Liver (tissue), 9 donors: ENCODE results near the gene PCSK6. TPM values are rescaled to one million over a fixed set of nuclear protein-coding genes. Genes with fewer than 3 reads are reported as not detected.
"Not testable (repeated sequence)": the region's sequence is repeated elsewhere in the genome, so short reads cannot be mapped to it uniquely, and the experiment has no call there.

ENCODE experiments used
- DNase-seq: peaks from one replicate; pipeline ENCODE4 v3.0.0-alpha.2; 2017; ENCODE audit warnings: low spot score
- H3K27ac ChIP-seq, 2 donors: one replicate each; pipeline ENCODE4 v1.7.0; 2013; ENCODE audit warnings: inconsistent platforms in 2 of 2, low read length in 2 of 2, control low read depth in 1 of 2, low read depth in 1 of 2, mild to moderate bottlenecking in 1 of 2
- H3K27me3 ChIP-seq, 4 donors: one replicate each; pipeline versions ENCODE4 v1.6.1 to v1.7.0; 2013; ENCODE audit warnings: low read length in 3 of 4, inconsistent platforms in 1 of 4, mild to moderate bottlenecking in 1 of 4, moderate library complexity in 1 of 4; ENCODE audit not compliant: control insufficient read depth in 4 of 4, insufficient read depth in 4 of 4
- H3K36me3 ChIP-seq, 4 donors: one replicate each; pipeline versions ENCODE4 v1.6.1 to v1.7.0; 2013; ENCODE audit warnings: low read length in 3 of 4, mild to moderate bottlenecking in 3 of 4, low read depth in 1 of 4, moderate library complexity in 1 of 4; ENCODE audit not compliant: control insufficient read depth in 4 of 4, insufficient read depth in 3 of 4
- H3K4me1 ChIP-seq, 4 donors: one replicate each; pipeline versions ENCODE4 v1.6.1 to v1.7.0; 2013; ENCODE audit warnings: low read length in 3 of 4, mild to moderate bottlenecking in 3 of 4, moderate library complexity in 1 of 4; ENCODE audit not compliant: control insufficient read depth in 4 of 4, insufficient read depth in 4 of 4
- H3K4me3 ChIP-seq, 3 donors: one replicate each; pipeline versions ENCODE4 v1.6.1 to v1.7.0; 2013; ENCODE audit warnings: low read length in 3 of 3, control low read depth in 1 of 3, low read depth in 1 of 3, mild to moderate bottlenecking in 1 of 3
- H3K9ac ChIP-seq, 2 donors: one replicate each; pipeline ENCODE4 v1.7.0; 2013; ENCODE audit warnings: low read length in 2 of 2, mild to moderate bottlenecking in 2 of 2, moderate library complexity in 2 of 2, control low read depth in 1 of 2, low read depth in 1 of 2
- H3K9me3 ChIP-seq, 4 donors: one replicate each; pipeline versions ENCODE4 v1.6.1 to v1.7.0; 2013; ENCODE audit warnings: low read length in 3 of 4; ENCODE audit not compliant: control insufficient read depth in 4 of 4
- ATF3 ChIP-seq: IDR thresholded peaks from 2 replicates; pipeline ENCODE4 v1.6.1; 2016; ENCODE audit warnings: antibody characterized with exemption
- CTCF ChIP-seq: fragments of 150-350 bp; IDR thresholded peaks from 2 replicates; pipeline ENCODE4 v1.5.1; 2017; ENCODE audit warnings: improper control_type of control experiment, low read depth, low read length; ENCODE audit not compliant: missing input control
- EGR1 ChIP-seq, 2 donors: IDR thresholded peaks; 2 replicates each; pipeline ENCODE4 v1.6.1; 2016 to 2018; ENCODE audit warnings: antibody characterized with exemption in 2 of 2, low read depth in 2 of 2
- FOXA1 ChIP-seq: IDR thresholded peaks from 2 replicates; pipeline ENCODE4 v1.6.1; 2016; ENCODE audit warnings: antibody characterized with exemption
- FOXA2 ChIP-seq: IDR thresholded peaks from 2 replicates; pipeline ENCODE4 v1.6.1; 2016; ENCODE audit warnings: antibody characterized with exemption
- GABPA ChIP-seq, 2 donors: IDR thresholded peaks in 1 of 2; conservative IDR thresholded peaks in 1 of 2; 2 replicates each; pipeline ENCODE4 v1.6.1; 2016; ENCODE audit warnings: antibody characterized with exemption in 2 of 2, mild to moderate bottlenecking in 1 of 2, moderate library complexity in 1 of 2
- HNF4A ChIP-seq, 2 donors: conservative IDR thresholded peaks; 2 replicates each; pipeline ENCODE4 v1.6.1; 2016; ENCODE audit warnings: antibody characterized with exemption in 2 of 2, mild to moderate bottlenecking in 2 of 2
- HNF4G ChIP-seq: IDR thresholded peaks from 2 replicates; pipeline ENCODE4 v1.6.1; 2016; ENCODE audit warnings: antibody characterized with exemption
- JUND ChIP-seq, 2 donors: IDR thresholded peaks; 2 replicates each; pipeline ENCODE4 v1.6.1; 2016; ENCODE audit warnings: antibody characterized with exemption in 2 of 2
- MAX ChIP-seq: IDR thresholded peaks from 2 replicates; pipeline ENCODE4 v1.6.1; 2016; ENCODE audit warnings: antibody characterized with exemption
- NR2F2 ChIP-seq: IDR thresholded peaks from 2 replicates; pipeline ENCODE4 v1.6.1; 2016; ENCODE audit warnings: antibody characterized with exemption
- RAD21 ChIP-seq, 2 donors: IDR thresholded peaks; 2 replicates each; pipeline ENCODE4 v1.6.1; 2016; ENCODE audit warnings: antibody characterized with exemption in 2 of 2, mild to moderate bottlenecking in 2 of 2
- REST ChIP-seq: IDR thresholded peaks from 2 replicates; pipeline ENCODE4 v1.6.1; 2016; ENCODE audit warnings: antibody characterized with exemption, mild to moderate bottlenecking
- RXRA ChIP-seq, 2 donors: IDR thresholded peaks; 2 replicates each; pipeline ENCODE4 v1.6.1; 2017 to 2018; ENCODE audit warnings: antibody characterized with exemption in 2 of 2, mild to moderate bottlenecking in 1 of 2
- SP1 ChIP-seq: IDR thresholded peaks from 2 replicates; pipeline ENCODE4 v1.6.1; 2018; ENCODE audit warnings: antibody characterized with exemption, mild to moderate bottlenecking
- TAF1 ChIP-seq: conservative IDR thresholded peaks from 2 replicates; pipeline ENCODE4 v1.6.1; 2016; ENCODE audit warnings: antibody characterized with exemption, mild to moderate bottlenecking
- YY1 ChIP-seq: IDR thresholded peaks from 2 replicates; pipeline ENCODE4 v1.6.1; 2016; ENCODE audit warnings: antibody characterized with exemption, mild to moderate bottlenecking
- ZBTB33 ChIP-seq: IDR thresholded peaks from 2 replicates; pipeline ENCODE4 v1.6.1; 2016; ENCODE audit warnings: antibody characterized with exemption
- WGBS: extraction: QIAGEN DNeasy Blood & Tissue Kit; methylation state at CpG from one replicate; pipeline ENCODE4 v1.1.7; 2013; 5-methylcytosine and 5-hydroxymethylcytosine counted together
- polyA plus RNA-seq, 2 donors: library from polyadenylated mRNA; stranded (reverse) in 1 of 2; unstranded in 1 of 2; fragments of 200-250 nt in 1 of 2; fragments of >200 nt in 1 of 2; fragmentation: Nextera tagmentation in 1 of 2; extraction: Ambion mirVana in 1 of 2; gene quantifications; one replicate each; pipeline versions ENCODE4 v1.2.1 to v1.2.3, GENCODE V29; 2013 to 2015
- total RNA-seq, 2 donors: library from RNA; depleted of rRNA; stranded (reverse); fragments of >200 nt; gene quantifications; one replicate each; pipeline ENCODE4 v1.2.3, GENCODE V29; 2014
- donor health status: healthy.
- donor health status: healthy.
- donor health status: healthy.
- donor health status: healthy.
- donor health status: healthy.

The PCSK6 gene
- total and polyA plus RNA-seq, 4 donors: 94.8 to 398 (median 168) TPM

- peak in 1 of 2 donors; percentile 22 for TF ChIP-seq RXRA (IDR thresholded peaks at IDR 0.05)
- not testable (repeated sequence) for H3K4me3 ChIP-seq, H3K27me3 ChIP-seq, DNase-seq, H3K9ac ChIP-seq, H3K9me3 ChIP-seq, H3K27ac ChIP-seq
- 35% methylated on average over 15 of the region's 15 CpGs for WGBS
- Histone ChIP-seq H3K36me3 (peaks cover 6 to 30% (median 10%) of the 10 kb centered on the region in 4 donors), H3K4me1 (peaks cover 3 to 37% (median 27%) of the 10 kb centered on the region in 4 donors)
Measured at GRCh38 chr15:101375006-101375405, 114.5 kb downstream of the PCSK6 start.

- 80% methylated on average over 6 of the region's 6 CpGs for WGBS
- no peak for DNase-seq
- Histone ChIP-seq H3K27ac (no peak overlapping the region), H3K9ac (no peak overlapping the region), H3K27me3 (no peaks in the 10 kb centered on the region), H3K4me3 (no peak overlapping the region), H3K9me3 (no peaks in the 10 kb centered on the region), H3K4me1 (peaks cover 3 to 37% (median 27%) of the 10 kb centered on the region in 4 donors), H3K36me3 (peaks cover 7 to 30% (median 11%) of the 10 kb centered on the region in 4 donors)
- no peak for TF ChIP-seq YY1
- TF ChIP-seq HNF4G: no peak
- peak; percentile 14 for TF ChIP-seq NR2F2
Measured at GRCh38 chr15:101374326-101374725, 115.2 kb downstream of the PCSK6 start.

- DNase-seq: no peak
- Histone ChIP-seq H3K36me3 (peaks cover 5 to 31% (median 16%) of the 10 kb centered on the region in 4 donors), H3K4me1 (peaks cover 3 to 34% (median 27%) of the 10 kb centered on the region in 4 donors), H3K9me3 (no peaks in the 10 kb centered on the region), H3K27me3 (no peaks in the 10 kb centered on the region), H3K4me3 (no peak overlapping the region), H3K9ac (no peak overlapping the region), H3K27ac (no peak overlapping the region)
- TF ChIP-seq FOXA1 (no peak), YY1 (no peak), HNF4A (conservative IDR thresholded peaks at IDR 0.05) (no peak), JUND (IDR thresholded peaks at IDR 0.05) (no peak), RAD21 (IDR thresholded peaks at IDR 0.05) (no peak), ATF3 (no peak), REST (no peak), NR2F2 (no peak), SP1 (no peak), RXRA (IDR thresholded peaks at IDR 0.05) (no peak), EGR1 (IDR thresholded peaks at IDR 0.05; ENCODE audit: low read depth in 2 of 2) (no peak), HNF4G (no peak), GABPA (IDR thresholded peaks at IDR 0.05 in 1 of 2, conservative IDR thresholded peaks at IDR 0.05 in 1 of 2) (no peak), CTCF (no peak), FOXA2 (no peak), TAF1 (no peak), ZBTB33 (no peak), MAX (no peak)
- whole genome bisulfite sequencing: 52% methylated on average over 3 of the region's 3 CpGs
Measured at GRCh38 chr15:101373577-101373976, 115.9 kb downstream of the PCSK6 start.
